SK-N-DZ (cell line): ENCODE measurements around the gene NXPH1.

Experiments
- DNase-seq: peaks from one replicate; pipeline ENCODE4 v3.0.0-alpha.2; 2015; ENCODE audit warnings: low spot score

NXPH1 gene

GRCh38 chr7:8491544-8492489 lies 58.4 kb downstream of the NXPH1 start:
- DNase-seq = peak; percentile 29

GRCh38 chr7:8499128-8499527 lies 65.7 kb downstream of the NXPH1 start:
- DNase-seq = no peak

GRCh38 chr7:8500286-8500685 lies 66.9 kb downstream of the NXPH1 start:
- no peak for DNase-seq

- DNase-seq = peak; percentile 49
Observed at GRCh38 chr7:8507566-8507965, 74.2 kb downstream of the NXPH1 start.

- no peak for DNase-seq
Observed at GRCh38 chr7:8509621-8510020, 76.2 kb downstream of the NXPH1 start.

- peak; percentile 43 for DNase-seq
Observed at GRCh38 chr7:8511855-8512254, 78.4 kb downstream of the NXPH1 start.

- no peak for DNase-seq
Observed at GRCh38 chr7:8514781-8515519, 81.5 kb downstream of the NXPH1 start.

GRCh38 chr7:8515640-8516185 lies 82.3 kb downstream of the NXPH1 start:
- no peak for DNase-seq

- DNase-seq = no peak
Observed at GRCh38 chr7:8516976-8517375, 83.6 kb downstream of the NXPH1 start.

- no peak for DNase-seq
Observed at GRCh38 chr7:8528311-8528710, 94.9 kb downstream of the NXPH1 start.

- DNase-seq = peak; percentile 40
Observed at GRCh38 chr7:8531991-8532515, 98.6 kb downstream of the NXPH1 start.

GRCh38 chr7:8536431-8536830 lies 103.0 kb downstream of the NXPH1 start:
- no peak for DNase-seq

GRCh38 chr7:8549046-8549445 lies 115.6 kb downstream of the NXPH1 start:
- DNase-seq = peak; percentile 72

GRCh38 chr7:8560501-8560900 lies 127.1 kb downstream of the NXPH1 start:
- DNase-seq = no peak

- DNase-seq = no peak
Observed at GRCh38 chr7:8561449-8561848, 128.0 kb downstream of the NXPH1 start.

GRCh38 chr7:8564281-8564680 lies 130.9 kb downstream of the NXPH1 start:
- no peak for DNase-seq

- no peak for DNase-seq
Observed at GRCh38 chr7:8566016-8566415, 132.6 kb downstream of the NXPH1 start.

GRCh38 chr7:8567626-8568025 lies 134.2 kb downstream of the NXPH1 start:
- DNase-seq = no peak

- DNase-seq = no peak
Observed at GRCh38 chr7:8579661-8580194, 146.3 kb downstream of the NXPH1 start.

GRCh38 chr7:8581842-8582241 lies 148.4 kb downstream of the NXPH1 start:
- no peak for DNase-seq

GRCh38 chr7:8582728-8583127 lies 149.3 kb downstream of the NXPH1 start:
- no peak for DNase-seq

GRCh38 chr7:8585591-8585990 lies 152.2 kb downstream of the NXPH1 start:
- DNase-seq = no peak
